ENCODE results near the gene TMEM238. TPM values are rescaled to one million over a fixed set of nuclear protein-coding genes. Genes with fewer than 3 reads are reported as not detected.

The TMEM238 gene
- total and polyA plus RNA-seq, 9 of the 15 experiments (the other 6 are each of a cell fraction or from before 2014, with no cell fraction given), result 0.18 to 5.1 (median 1.3) TPM; not detected in 4

DNA sequence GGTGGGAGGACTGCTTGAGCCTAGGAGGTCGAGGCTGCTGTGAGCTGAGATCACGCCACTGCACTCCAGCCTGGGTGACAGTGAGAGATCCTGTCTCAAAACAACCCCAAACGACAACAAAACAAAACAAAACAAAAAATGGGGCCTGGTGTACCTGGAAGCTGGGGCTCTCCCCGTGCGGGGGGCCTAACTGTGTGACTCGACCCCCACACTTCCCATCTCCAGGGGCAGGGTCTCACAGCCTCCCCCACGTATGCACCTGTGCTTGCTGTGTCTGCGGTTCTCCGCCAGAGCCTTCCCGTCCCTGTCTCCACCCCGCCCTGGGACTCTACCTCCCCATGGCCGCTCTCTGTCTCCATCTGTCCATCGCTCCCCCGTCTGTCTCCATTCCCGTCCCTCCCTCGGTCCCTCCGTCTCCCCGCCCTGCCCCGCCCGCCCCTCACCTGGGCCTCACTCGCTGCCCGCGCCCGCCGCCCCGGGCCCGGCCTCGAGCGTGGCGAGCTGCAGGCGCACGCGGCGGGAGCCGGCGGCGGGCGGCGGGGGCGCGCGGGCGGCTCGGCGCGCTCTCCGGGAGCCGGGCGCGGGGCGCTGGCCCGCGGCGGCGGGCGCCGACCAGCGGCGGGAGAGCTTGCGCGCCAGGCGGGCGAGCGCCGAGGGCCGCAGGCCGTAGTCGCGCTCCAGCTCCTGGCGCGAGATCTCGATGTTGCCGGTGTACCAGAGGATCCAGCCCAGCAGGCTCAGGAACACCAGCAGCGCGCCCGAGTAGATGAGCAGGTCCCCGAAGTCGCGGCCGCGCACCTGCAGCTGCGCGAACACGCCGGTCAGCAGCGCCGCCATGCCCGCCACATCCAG lies 587 bp downstream of the TMEM238 start (continued):
- TF ChIP-seq, protein P1, sequence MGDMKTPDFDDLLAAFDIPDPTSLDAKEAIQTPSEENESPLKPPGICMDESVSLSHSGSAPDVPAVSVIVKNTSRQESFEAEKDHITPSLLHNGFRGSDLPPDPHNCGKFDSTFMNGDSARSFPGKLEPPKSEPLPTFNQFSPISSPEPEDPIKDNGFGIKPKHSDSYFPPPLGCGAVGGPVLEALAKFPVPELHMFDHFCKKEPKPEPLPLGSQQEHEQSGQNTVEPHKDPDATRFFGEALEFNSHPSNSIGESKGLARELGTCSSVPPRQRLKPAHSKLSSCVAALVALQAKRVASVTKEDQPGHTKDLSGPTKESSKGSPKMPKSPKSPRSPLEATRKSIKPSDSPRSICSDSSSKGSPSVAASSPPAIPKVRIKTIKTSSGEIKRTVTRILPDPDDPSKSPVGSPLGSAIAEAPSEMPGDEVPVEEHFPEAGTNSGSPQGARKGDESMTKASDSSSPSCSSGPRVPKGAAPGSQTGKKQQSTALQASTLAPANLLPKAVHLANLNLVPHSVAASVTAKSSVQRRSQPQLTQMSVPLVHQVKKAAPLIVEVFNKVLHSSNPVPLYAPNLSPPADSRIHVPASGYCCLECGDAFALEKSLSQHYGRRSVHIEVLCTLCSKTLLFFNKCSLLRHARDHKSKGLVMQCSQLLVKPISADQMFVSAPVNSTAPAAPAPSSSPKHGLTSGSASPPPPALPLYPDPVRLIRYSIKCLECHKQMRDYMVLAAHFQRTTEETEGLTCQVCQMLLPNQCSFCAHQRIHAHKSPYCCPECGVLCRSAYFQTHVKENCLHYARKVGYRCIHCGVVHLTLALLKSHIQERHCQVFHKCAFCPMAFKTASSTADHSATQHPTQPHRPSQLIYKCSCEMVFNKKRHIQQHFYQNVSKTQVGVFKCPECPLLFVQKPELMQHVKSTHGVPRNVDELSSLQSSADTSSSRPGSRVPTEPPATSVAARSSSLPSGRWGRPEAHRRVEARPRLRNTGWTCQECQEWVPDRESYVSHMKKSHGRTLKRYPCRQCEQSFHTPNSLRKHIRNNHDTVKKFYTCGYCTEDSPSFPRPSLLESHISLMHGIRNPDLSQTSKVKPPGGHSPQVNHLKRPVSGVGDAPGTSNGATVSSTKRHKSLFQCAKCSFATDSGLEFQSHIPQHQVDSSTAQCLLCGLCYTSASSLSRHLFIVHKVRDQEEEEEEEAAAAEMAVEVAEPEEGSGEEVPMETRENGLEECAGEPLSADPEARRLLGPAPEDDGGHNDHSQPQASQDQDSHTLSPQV (IDR thresholded peaks at IDR 0.05), result 0 out of 2 replicates have a peak, but pooled peaks have one; percentile 39
- TF ChIP-seq TSC22D4 (tag; IDR thresholded peaks at IDR 0.05) (no peak), MCM5 (IDR thresholded peaks at IDR 0.05; ENCODE audit: low read depth) (no peak)

DNA sequence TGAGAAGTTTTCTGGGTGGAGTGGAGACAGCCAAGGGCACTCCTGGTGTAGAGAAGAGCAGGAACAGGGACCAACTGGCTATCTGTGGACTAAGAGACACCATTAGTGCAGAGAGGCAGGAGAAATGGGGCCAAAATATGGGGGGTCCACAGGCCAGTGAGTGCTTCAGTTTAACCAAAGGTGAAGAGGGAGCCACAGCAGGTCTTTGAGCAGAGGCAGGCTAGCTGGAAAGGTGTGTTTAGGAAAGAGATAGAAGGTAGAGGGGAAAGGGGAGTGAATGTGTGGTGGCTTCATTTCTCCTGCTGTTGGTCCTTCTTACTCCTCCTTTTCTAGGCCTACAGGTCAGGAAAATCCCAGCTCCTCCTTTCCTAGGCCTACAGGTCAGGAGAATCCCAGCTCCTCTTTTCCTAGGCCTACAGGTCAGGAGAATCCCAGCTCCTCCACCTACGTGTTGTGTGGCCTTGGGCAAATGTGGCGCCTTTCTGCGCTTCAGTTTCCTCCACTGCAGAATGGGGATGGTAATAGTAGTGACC lies 1.5 kb downstream of the TMEM238 start:
- DNase-seq (ENCODE audit: extremely low read depth in 1 of 4, low spot score in 3 of 4), result no peak
- Histone ChIP-seq H3K36me3 (ENCODE audit: control insufficient read depth, insufficient read depth, low read length) (peaks cover 16% of the 10 kb centered on the region), H3K9me3 (replicated peaks; ENCODE audit: control insufficient read depth, insufficient read depth, low read depth, low read length) (no peaks in the 10 kb centered on the region; the same call in 1 of the 2 replicates), H3K4me1 (replicated peaks in 1 of 2; ENCODE audit: control insufficient read depth in 2 of 2, insufficient read depth in 2 of 2, low read length in 2 of 2) (peaks cover 24 to 44% of the 10 kb centered on the region in 2 experiments), H3K9me1 (ENCODE audit: control insufficient read depth, insufficient read depth, low read length) (no peaks in the 10 kb centered on the region), H3K27me3 (ENCODE audit: control insufficient read depth in 2 of 2, insufficient read depth in 2 of 2, low read length in 2 of 2) (no peaks in the 10 kb centered on the region), H3K9ac (ENCODE audit: insufficient read depth in 1 of 2, low read depth in 2 of 2, low read length in 2 of 2) (peak overlapping the region; percentile 78 to 92; a peak in 2 of 4 replicates), H4K20me1 (replicated peaks; ENCODE audit: control insufficient read depth, insufficient read depth, low read length) (peaks cover 15% of the 10 kb centered on the region), H2AFZ (ENCODE audit: low read depth, low read length) (no peak overlapping the region), H3K27ac (ENCODE audit: extremely low read depth, low read depth, low read length) (peak overlapping the region; percentile 73), H3K79me2 (ENCODE audit: control insufficient read depth, insufficient read depth, low read length) (peaks cover 50% of the 10 kb centered on the region), H3K4me3 (no peak overlapping the region; the same call in 1 of the 2 replicates), H3K4me2 (ENCODE audit: insufficient read depth, low read length) (peak overlapping the region; percentile 87)
- intact Hi-C loops (cut with micrococcal nuclease) (no loop called here), in situ Hi-C loops (cut with MboI) (no loop called here)
- 94% methylated on average over 3 of the region's 3 CpGs for WGBS (ENCODE audit: insufficient coverage, low coverage, missing lambda C conversion rate)
- POLR2A ChIA-PET, result interaction anchor here (0.8 to 12.9 kb wide), 6 partner anchors 9 to 167 kb away, joined by 3 to 195 read pairs (median 8); partner anchors contain the start of gene UBE2S
- BruUV-seq (replicated peaks), result no TSS peak
- no peak for ATAC-seq
- CTCF ChIA-PET (ENCODE audit: low intra/inter-chr PET ratio), result no interaction called here
- no peak for FAIRE-seq
- TF ChIP-seq BDP1 (IDR thresholded peaks at IDR 0.05; ENCODE audit: insufficient read depth, insufficient read length) (no peak), SRSF1 (IDR thresholded peaks at IDR 0.05; ENCODE audit: low read depth, low read length) (no peak)
- TF ChIP-seq, protein P2, sequence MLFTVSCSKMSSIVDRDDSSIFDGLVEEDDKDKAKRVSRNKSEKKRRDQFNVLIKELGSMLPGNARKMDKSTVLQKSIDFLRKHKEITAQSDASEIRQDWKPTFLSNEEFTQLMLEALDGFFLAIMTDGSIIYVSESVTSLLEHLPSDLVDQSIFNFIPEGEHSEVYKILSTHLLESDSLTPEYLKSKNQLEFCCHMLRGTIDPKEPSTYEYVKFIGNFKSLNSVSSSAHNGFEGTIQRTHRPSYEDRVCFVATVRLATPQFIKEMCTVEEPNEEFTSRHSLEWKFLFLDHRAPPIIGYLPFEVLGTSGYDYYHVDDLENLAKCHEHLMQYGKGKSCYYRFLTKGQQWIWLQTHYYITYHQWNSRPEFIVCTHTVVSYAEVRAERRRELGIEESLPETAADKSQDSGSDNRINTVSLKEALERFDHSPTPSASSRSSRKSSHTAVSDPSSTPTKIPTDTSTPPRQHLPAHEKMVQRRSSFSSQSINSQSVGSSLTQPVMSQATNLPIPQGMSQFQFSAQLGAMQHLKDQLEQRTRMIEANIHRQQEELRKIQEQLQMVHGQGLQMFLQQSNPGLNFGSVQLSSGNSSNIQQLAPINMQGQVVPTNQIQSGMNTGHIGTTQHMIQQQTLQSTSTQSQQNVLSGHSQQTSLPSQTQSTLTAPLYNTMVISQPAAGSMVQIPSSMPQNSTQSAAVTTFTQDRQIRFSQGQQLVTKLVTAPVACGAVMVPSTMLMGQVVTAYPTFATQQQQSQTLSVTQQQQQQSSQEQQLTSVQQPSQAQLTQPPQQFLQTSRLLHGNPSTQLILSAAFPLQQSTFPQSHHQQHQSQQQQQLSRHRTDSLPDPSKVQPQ (CRISPR knock-in tag; IDR thresholded peaks at IDR 0.05; ENCODE audit: borderline replicate concordance), result no peak
- TF ChIP-seq, protein P3, sequence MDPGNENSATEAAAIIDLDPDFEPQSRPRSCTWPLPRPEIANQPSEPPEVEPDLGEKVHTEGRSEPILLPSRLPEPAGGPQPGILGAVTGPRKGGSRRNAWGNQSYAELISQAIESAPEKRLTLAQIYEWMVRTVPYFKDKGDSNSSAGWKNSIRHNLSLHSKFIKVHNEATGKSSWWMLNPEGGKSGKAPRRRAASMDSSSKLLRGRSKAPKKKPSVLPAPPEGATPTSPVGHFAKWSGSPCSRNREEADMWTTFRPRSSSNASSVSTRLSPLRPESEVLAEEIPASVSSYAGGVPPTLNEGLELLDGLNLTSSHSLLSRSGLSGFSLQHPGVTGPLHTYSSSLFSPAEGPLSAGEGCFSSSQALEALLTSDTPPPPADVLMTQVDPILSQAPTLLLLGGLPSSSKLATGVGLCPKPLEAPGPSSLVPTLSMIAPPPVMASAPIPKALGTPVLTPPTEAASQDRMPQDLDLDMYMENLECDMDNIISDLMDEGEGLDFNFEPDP (CRISPR knock-in tag; IDR thresholded peaks at IDR 0.05), result no peak
- TF ChIP-seq, protein P4, sequence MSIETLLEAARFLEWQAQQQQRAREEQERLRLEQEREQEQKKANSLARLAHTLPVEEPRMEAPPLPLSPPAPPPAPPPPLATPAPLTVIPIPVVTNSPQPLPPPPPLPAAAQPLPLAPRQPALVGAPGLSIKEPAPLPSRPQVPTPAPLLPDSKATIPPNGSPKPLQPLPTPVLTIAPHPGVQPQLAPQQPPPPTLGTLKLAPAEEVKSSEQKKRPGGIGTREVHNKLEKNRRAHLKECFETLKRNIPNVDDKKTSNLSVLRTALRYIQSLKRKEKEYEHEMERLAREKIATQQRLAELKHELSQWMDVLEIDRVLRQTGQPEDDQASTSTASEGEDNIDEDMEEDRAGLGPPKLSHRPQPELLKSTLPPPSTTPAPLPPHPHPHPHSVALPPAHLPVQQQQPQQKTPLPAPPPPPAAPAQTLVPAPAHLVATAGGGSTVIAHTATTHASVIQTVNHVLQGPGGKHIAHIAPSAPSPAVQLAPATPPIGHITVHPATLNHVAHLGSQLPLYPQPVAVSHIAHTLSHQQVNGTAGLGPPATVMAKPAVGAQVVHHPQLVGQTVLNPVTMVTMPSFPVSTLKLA (conservative IDR thresholded peaks at IDR 0.05), result no peak

Data from K562 (cell line).